Hippocampal formation (tissue), 2 donors: ENCODE measurements around the gene SLC2A4RG.
"Not testable (repeated sequence)": the region's sequence is repeated elsewhere in the genome, so short reads cannot be mapped to it uniquely, and the experiment has no call there.

Experiments used
- DNase-seq, 2 donors: peaks; one replicate each; lab custom pipeline; 2025; lab: John Stamatoyannopoulos, UW

The SLC2A4RG gene

GRCh38 chr20:63754008-63754407 is 14.4 kb downstream of the SLC2A4RG start:
- DNase-seq: no peak

GRCh38 chr20:63755933-63756647 is 16.5 kb downstream of the SLC2A4RG start:
- no peak for DNase-seq

DNA sequence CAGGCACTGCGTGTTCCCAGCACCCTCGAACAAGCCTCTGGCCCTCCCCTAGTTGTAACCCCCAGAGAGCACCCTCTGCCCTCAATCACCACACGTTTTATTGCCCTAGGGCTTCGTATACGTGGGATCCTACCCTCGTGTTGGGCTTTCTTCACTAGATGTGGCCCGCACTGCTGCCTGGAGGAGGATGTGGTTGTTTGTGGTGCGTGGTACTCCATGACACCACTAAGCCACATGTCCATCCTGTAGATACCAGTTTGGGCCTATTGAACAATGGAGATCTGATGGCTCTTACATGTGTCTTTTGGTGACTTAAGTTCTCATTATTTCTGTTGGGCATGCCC is 17.0 kb downstream of the SLC2A4RG start:
- DNase-seq: no peak

DNA sequence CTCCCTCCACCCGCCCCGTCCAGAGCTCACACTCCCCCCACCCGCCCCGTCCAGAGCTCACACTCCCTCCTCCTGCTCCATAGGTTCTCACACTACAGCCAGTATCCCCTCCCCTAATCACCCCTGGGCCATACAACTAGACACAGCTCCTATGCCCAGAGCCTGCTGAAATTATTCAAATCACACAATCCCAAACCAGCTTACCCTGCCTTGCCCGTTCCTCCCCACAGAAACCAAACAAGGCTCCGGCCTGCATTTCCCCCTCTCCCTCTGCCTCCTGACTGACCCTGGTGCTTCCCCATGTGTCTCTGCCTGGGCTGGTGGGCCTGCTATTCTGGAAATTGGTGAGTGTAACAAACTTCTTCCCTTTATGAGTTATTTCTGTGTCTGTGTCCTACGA is 18.6 kb downstream of the SLC2A4RG start:
- no peak for DNase-seq

GRCh38 chr20:63759377-63759901 is 19.9 kb downstream of the SLC2A4RG start:
- no peak for DNase-seq

- no peak for DNase-seq
Measured at GRCh38 chr20:63765082-63765873, 25.7 kb downstream of the SLC2A4RG start.

GRCh38 chr20:63765902-63766301 is 26.3 kb downstream of the SLC2A4RG start:
- DNase-seq: no peak

DNA sequence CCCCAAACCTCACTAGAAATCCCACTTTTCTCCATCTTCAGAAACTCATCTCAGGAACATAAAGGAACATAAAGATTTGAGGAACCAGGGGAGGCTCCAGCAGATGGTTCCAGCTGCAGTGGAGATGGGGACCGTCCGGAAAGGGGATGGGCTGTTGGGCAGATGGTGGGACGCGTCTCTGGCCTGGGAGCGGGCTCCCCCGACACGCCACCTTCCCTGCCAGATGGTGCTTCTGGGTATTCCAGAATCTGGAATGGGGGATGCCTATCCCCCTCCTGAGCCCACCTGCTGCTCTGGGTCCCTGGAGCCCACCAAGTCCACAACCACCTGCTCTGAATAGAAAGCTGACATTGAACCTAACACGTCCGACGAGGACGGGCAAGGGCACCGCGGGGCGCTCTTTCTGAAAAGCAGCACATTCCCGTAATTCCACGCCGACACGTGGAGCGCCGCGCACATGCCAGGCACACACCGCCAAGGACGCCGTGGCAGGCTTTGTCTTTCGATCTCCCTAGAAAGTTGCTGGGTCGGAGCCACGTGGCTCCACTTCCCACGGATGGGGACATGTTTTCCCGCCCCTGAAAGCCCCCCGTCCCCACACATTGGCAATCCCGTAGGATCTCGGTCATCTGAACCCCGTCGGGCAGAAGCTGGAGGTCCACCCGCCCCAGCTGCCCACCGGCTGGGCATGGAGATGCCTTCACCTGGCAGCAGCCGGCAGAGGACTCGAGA is 27.3 kb downstream of the SLC2A4RG start:
- DNase-seq: no peak

GRCh38 chr20:63767456-63767855 is 27.9 kb downstream of the SLC2A4RG start:
- DNase-seq: no peak

GRCh38 chr20:63767886-63768285 is 28.3 kb downstream of the SLC2A4RG start:
- no peak for DNase-seq

DNA sequence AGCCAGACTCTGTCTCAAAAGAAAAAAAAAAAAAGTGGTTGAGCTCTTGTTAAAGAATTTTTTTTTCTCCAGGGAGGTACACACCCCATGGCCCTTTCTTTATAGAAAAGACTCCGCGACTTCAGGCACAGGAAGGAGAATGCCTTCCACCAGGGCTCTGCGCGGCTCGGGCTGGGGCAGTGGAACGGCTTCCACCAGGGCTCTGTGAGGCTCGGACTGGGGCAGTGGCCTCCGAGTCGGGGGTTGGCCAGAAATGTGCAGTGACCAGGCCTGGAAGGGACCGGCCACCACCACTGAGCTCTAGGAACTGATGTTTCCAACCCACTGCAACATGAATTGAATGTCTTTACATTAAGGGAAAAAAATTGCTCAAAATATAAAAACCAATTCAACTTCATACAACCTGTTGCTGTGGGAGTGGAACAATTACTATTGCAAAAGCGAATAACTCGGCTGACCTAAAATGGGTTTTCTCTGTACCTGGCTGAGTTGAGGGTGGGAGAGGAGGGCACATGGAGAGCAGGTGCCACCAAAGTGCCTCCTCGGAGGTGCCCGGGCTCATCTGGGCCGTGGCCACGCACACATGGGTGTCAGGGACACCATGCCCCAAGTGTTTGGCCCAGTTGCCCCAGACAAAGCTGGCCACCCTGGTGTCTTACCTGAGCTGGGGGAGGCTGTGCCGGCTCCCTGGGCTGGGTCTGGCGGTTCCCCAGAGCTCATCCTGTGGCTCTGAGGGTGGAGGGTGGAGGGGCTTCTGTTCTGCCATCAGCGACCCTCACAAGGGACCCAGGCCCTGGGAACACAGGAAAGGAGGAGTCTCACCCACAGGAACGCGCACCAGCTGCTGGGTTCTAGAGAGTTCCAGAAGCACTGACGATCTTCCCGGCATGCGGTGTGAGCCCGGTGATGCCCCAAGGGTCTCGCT is 29.3 kb downstream of the SLC2A4RG start:
- DNase-seq: no peak

GRCh38 chr20:63769891-63770474 is 30.4 kb downstream of the SLC2A4RG start:
- DNase-seq: no peak

GRCh38 chr20:63771046-63771707 is 31.6 kb downstream of the SLC2A4RG start:
- no peak for DNase-seq

DNA sequence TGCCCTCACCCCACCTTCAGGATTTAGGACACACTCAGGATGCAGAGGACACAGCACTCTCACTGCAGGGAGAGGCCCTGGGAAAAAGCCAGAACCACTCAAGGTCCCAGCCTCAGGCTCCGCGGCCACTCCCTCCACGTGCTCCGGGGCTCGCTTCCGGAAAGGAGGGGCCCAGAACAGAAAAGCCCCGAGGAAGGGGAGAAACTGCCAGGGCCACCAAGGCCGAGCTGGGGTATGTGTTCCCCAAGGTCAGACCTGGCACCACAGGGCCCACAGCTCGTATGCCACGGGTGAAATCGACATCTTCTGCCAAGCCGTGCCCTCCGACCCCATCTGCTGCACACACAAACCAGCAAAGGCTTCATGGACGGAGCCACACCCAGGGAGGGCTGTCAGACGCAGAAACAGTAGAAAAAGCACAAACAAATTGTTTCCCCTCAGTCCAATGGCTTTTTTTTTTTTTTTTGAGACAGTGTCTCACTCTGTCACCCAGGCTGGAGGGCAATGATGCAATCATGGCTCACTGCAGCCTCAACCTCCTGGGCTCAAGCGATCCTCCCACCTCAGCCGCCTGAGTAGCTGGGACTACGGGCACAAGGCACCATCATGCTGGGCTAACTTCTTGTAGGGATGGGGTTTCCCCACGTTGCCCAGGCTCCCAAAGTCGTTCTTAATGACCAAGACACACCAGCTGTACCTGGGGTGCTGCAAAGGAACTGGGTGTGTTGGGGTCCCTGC is 33.4 kb downstream of the SLC2A4RG start:
- DNase-seq: no peak

- DNase-seq: no peak
Measured at GRCh38 chr20:63773571-63774241, 34.1 kb downstream of the SLC2A4RG start.

DNA sequence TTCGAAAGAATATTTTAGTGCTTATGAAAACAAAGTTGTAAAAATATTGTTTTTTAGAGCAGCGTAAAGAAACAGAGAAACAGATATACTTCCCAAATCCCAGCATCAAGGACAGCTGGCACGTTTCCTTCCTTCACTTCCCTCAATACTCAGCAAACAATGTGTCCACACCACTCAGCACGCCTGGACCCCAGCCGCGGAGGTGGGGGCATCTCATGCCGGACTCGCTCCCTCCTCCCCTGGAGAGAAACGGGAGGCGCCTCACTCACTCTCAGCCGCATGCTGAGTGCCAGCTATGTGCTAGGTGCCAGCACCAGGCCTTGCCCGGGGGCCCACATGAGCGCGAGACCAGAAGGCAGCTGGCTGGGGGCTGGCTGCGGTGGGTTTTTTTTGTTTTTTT is 34.7 kb downstream of the SLC2A4RG start:
- DNase-seq: no peak

GRCh38 chr20:63775096-63775978 is 35.8 kb downstream of the SLC2A4RG start:
- no peak for DNase-seq

- not testable (repeated sequence) for DNase-seq
Measured at GRCh38 chr20:63776875-63777274, 37.3 kb downstream of the SLC2A4RG start.
